GM12892 (cell line): ENCODE results near the gene OAF.

Source experiments
- POLR2A ChIP-seq: IDR thresholded peaks from 2 replicates; pipeline ENCODE4 v1.6.1; 2011; ENCODE audit warnings: low read depth, low read length, control low read depth
- POLR2AphosphoS5 ChIP-seq: IDR thresholded peaks from 2 replicates; pipeline ENCODE4 v1.6.1; 2011; ENCODE audit warnings: low read depth, low read length, control low read depth

DNA sequence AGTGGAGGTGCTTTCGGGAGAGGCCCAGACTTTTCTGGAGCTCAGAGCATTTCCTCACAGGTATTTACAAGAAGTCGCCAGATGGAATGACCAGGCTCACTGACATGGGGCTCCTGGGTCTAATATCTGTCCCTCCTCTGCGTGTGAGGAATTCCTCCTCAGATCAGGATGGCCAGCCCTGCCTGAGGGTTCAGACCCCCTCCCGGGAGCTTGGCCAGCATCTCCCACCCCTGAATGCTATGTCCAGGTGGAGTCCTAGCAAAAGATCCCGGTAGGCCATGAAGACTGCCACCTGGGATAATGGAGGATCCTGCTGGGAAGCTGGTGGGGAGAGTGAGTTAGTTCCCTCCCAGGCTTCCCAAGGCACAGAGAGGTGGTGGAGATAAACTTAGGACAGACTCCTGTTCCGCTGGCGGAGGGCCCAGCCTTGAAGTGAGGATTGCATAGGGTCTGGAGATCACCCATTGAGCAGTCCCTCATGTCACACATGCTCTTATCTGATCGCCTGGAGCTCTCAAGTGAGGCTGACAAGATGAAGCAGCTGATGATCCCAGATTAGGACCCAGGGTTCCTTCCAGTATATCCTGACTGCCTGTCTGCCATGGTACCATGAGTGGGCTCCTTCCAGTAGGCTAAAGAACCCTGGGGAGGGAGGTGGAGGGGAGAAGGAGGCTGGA lies 5.7 kb downstream of the OAF start:
- no peak for TF ChIP-seq POLR2A
- no peak for TF ChIP-seq POLR2AphosphoS5
